Stimulated activated CD4-positive, alpha-beta T cell treated with anti-CD3 and anti-CD28 coated beads, Interleukin-15, amount 100 ng/mL, for 1 hour (primary cell): ENCODE measurements around the gene HYPK.

Source experiments
- DNase-seq, 2 donors: peaks; one replicate each; pipeline ENCODE4 v3.0.0-alpha.2; 2020; ENCODE audit warnings: low read depth in 1 of 2, low spot score in 1 of 2

The HYPK gene, protein sequence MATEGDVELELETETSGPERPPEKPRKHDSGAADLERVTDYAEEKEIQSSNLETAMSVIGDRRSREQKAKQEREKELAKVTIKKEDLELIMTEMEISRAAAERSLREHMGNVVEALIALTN

DNA sequence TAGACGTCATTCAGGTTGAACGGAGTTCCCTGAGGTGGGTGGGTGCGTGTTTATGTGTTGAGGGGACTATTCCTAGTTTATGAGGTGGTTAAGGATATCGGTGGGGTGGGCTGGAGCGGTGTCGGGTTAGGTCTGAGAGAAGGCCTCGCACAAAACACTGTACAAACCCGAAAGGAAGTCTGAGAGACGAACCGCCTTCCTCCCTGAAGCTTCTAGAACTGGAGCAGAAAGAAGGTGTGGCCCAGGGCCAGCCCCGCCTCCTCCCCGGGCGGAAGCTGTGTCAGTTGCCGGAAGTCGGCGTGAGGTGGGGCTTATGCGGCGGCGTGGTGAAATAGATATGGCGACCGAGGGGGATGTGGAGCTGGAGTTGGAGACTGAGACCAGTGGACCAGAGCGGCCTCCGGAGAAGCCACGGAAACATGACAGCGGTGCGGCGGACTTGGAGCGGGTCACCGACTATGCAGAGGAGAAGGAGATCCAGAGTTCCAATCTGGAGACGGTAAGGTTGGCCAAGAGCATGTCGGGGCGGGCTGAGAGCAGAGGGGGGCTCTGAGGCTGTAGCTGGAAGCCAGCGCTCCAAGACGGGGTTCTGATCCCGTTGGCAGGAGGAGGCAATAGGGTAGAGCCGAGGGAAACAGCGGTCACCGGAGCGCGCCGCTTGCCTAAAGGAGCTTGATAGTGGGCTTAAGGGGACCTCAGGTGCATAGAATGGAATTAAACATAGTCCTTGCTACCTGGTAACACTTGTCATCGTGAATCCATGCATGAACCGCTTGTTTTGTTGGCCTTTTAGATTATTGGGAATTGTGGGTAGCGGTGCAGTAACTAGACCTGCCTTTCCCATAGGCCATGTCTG, at the start of gene HYPK:
HYPK (plus strand) TSS at position 314 of the 856 bp plus-strand sequence; CDS start at position 338, 24 bp downstream.
- peak; percentile 83 to 84 for DNase-seq

DNA sequence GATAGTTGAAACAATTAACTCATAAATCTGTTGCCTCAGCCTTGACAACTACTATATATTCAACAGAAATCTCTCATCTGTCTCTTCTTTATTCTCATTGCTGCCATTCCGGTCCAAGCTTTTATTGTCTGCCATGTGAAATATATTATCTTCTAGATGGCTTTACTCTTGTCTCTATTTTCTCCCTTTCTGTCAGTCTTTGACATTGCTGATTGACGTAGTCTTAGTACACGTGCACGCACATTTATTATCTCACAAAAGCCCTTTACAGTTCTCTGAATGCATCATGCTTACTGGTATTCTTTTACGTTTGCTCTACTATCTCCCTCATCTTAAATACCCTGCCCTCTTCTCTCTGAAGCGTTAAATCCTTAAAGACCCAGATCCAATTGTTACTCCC, 48.5 kb upstream of the HYPK start:
- DNase-seq: no peak

GRCh38 chr15:43762824-43763223, 37.6 kb upstream of the HYPK start:
- no peak for DNase-seq

DNA sequence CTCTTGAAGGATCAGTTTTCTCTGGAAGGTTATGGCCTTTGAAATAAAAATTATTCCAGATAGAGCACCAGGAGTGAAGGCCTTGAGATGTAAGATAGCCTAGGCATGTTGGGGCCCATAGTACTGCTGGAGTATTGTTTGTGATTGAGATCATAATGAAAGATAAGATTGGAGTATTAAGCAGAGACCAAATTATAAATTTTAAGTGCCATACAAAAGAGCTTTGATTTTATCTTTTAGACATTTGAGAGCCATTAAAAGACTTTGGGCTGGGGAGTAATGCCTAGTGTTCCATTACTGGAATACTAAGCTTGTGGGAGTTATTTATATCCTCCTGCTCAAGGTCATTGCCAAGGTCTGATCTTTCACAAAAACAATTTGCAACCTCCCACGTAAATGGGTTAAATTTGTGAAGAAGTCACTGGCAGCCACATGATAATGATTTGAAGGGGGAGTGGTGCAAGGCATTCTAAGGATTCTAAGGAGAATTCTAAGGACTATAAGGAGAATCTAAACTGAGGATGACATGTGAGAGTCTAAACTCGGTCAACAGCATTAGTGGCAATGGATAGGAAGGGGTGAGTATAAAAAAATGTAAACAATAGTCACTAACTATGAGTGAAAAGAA, 36.5 kb upstream of the HYPK start:
- DNase-seq: no peak

DNA sequence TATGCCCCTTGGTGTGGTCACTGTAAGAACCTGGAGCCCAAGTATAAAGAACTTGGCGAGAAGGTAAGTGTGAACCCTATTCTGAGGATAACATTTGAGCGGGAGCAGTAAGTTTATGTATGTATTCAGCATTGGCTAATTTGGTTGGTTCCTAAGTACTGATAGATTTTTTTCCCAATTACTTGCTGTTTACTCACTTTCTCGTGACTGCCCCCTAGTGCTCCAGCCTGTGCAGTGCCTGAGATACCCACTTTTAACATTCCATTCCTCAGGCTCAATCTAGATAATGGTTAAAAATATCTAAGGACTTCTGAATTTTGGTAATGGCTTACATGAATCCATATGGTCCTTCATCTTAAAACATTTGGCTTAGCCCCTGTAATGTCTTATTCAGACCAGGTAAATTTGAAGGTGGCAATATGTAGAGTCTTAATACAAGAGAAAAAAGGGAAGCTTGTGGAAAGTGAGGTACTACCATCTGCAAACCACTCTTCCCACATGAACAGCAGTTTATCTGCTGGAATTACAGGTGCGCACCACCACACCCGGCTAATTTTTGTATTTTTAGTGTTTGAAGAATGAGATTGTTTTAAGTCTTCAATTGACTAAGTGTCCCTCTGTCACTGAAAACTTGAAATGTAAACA, 30.7 kb upstream of the HYPK start:
- no peak for DNase-seq

GRCh38 chr15:43771816-43772215, 28.6 kb upstream of the HYPK start:
- no peak for DNase-seq

DNA sequence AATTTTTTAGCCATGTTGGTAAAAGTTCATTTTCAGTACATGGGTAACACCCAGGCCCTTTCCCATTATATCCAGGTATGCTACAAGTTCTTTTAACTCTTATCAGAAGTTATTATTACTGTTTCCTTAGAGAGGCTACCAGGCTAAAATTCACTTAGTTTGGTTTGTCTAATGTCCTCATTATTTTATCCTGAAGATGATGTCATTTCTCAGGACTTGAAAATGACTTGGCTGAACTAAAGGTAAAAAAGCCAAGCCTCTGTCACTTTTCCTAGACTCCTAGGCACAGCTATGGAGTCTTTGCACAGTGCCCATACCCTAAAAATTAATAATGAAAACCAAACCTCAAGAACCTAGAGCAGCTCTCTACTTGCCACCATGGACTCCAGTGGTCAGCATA, 27.8 kb upstream of the HYPK start:
- DNase-seq: no peak

DNA sequence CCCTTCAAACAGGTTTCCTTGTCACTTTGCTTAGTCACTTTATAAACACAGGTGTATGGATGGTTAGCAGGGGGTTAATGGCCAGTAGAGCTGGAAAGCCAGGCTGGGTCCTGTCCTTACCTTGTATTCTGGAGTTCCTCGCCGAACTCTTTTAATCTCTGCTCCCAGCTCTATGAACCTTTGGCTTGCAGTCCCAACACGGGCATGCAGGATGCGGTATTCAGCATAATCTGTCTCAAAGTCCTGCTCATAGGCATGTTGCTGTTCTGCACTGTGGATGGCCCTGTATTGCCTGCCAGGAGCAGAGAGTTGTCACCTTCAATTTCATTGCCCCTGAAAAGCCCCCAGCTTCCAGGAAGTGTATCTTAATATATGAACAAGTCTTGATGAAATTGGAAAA, 26.3 kb upstream of the HYPK start:
- DNase-seq: no peak

DNA sequence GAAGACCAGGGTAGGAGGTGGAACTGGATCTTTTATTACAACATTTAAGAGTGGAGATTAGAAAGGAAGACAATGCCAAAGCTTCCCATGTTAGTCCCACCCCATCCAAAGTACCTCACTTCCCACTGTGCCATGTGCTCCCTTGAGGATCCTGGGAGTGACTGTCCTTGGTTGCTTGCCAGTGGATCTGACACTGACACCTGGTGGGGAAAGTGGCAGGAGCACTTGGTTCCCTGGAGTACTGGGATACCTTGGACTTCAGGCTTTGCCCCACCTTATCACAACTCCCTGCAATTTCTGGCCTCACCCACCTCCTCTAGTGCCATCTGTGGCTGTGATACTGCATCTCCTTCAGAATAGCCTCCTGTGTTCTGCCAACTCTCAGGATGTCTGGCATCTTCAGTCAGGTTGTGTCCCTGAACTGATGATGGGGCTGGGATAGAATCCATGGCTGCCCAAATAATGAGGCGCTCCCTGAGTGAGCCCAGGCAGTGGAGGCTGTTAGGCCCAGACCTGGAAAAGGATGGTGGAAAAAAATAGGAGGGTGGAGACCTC, 24.9 kb upstream of the HYPK start:
- no peak for DNase-seq

DNA sequence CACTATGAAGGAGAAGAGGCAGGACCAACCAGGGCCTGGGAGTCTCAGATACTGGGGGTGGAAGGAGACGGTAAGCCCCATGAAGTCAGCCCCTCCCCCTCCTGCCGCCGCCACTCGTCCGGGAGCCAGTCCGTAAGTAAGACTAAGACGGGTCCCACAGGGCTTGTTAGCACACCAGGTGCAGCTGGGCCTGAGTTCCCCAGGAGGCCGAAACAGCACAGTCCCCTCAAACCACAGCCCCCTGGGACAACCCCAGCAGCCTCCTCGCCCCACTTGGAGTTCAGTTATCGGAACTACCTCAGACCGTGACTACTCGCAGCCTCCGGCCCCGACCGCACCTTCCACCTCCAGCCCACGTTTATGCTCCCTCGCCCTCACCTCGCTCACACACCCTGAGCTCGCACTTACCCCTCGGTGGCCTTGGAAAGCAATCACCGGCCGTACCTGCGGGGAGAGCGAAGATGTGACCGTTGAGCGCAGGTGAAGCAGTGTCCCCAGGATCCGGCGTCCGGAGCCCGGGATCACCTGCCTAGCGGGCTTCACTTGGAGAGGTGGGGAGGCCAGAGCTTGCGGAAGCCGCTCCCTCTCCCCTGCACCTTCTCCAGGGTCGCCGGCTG, 24.2 kb upstream of the HYPK start:
- DNase-seq: no peak

- peak; percentile 54 to 66 for DNase-seq
These were observed 23.6 kb upstream of the HYPK start, which contains the start of gene ELL3 for GRCh38 chr15:43776718-43777266. Gene ELL3 (minus strand): TSS chr15:43776966. CDS start chr15:43776901, 65 bp downstream.

DNA sequence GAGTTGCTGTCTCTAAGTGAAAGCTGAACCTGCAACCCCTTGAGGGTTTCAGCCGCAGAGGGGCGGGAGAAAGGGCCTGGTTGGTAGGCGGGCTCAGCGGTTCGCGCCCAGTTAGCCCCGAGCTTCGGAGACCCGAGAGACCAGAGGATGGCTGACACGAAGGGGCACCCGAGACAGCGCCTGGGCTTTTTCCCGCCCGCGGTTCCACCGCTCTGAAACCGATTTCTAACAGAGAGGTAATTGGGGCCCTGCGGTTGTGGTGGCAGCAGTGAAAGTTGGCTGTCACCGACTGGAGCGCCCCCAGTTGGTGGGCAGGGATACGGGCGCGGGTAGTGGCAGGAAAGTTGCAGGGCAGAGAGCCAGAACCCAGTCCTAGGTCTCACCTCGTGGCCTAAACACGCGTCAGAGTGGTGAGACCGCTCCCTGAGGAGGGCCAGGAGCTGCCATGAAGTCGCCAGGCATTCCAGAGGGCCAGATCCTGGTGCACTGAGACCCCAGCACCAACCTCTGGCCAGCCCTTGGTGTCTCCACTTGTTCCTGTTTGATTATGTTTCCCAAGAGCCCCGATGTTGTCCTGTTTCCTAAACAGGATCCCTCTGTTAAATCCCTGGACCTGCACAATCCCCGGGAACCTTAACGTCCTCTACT, 23.0 kb upstream of the HYPK start:
- peak; percentile 65 to 70 for DNase-seq

GRCh38 chr15:43779016-43779415, 21.4 kb upstream of the HYPK start:
- DNase-seq: no peak

DNA sequence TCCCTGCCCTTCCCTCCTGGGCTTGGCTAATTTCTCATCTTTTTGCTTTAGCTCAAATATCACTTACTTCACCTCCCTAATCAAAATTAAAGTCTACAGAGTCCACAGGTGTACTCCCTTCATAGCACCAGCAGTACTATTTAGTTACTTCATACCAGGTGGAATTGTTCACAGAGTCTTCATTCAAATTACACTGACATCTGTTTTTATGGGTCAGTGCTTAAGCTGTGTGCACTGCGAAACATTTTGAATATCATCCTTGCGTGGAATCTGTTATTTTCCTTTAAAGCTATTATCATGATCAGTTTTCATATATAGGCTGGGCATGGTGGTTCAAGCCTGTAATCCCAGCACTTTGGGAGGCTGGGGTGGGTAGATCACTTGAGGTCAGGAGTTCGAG, 11.0 kb upstream of the HYPK start:
- no peak for DNase-seq

DNA sequence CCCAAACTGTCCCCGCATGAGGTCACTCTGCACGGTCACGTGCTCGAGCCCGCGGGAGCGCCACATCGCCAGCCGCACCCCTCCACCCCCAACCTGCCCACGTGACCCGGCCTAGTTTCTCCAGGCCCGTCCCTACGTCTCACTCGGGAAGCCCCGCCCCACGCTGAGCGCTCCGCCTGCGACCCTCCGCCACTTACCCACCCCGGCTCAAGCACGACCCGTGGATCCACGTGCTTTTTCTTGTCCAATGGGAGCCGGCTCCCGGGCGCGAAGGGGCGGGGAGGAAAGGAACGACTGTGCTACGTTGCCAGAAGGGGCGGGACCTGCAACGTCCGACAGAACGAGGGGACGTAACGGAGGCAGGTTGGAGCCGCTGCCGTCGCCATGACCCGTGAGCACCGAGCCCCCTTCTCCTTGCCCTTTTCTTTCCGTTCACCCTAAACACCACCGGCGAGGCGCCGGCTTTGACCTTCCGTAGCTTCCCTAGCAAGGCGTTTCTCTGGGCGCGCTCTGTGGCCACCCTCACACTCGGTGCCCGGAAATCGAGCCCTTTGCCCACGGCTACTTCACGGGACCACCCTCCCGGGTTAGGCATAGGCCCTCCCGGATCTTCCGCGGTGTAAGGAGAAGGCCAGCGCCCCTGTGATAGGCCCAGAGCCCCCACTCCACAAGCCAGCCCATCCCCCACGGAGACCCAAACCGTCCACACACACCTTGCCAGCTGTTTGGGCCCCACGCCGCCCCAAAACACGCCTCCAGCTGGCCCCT, 8.2 kb upstream of the HYPK start, which contains the start of gene SERF2:
SERF2 (plus strand) TSS at position 328 of the 768 bp plus-strand sequence; CDS start at position 385, 57 bp downstream.
- DNase-seq: peak; percentile 99

DNA sequence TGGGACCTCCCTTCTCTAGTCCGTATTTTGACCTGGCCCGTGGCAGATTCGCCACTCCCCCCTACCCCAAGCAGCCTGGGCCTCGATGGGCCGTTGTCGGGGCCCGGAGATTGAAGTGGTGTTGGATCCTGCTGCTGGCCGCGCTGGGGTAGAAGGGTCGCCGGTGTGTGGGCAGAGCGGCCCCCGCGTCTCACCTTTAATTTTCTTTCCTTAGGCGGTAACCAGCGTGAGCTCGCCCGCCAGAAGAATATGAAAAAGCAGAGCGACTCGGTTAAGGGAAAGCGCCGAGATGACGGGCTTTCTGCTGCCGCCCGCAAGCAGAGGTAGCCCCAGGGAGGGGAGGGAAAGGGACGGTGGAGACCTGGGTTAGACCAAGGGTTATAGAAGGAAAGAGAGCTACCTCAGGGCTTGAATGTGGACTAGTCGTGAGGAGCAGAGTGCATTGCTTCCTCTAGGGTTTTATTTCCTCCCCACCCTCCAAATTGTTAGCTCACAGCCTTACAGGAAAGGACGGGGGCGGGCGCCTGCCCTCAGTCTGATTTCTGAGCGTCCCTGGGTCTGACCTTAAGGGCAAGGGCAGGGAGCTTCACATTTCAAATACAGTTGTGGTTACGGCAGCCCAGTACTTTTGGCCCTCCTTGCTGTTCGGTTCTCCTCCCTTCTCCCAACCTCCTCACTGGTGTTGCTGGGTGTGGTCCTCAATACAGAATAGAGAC, 7.5 kb upstream of the HYPK start:
- no peak for DNase-seq

DNA sequence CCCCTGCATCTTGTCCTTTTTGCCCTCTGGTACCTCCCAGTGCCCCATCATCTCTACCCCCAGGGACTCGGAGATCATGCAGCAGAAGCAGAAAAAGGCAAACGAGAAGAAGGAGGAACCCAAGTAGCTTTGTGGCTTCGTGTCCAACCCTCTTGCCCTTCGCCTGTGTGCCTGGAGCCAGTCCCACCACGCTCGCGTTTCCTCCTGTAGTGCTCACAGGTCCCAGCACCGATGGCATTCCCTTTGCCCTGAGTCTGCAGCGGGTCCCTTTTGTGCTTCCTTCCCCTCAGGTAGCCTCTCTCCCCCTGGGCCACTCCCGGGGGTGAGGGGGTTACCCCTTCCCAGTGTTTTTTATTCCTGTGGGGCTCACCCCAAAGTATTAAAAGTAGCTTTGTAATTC, 6.8 kb upstream of the HYPK start:
- DNase-seq: no peak

DNA sequence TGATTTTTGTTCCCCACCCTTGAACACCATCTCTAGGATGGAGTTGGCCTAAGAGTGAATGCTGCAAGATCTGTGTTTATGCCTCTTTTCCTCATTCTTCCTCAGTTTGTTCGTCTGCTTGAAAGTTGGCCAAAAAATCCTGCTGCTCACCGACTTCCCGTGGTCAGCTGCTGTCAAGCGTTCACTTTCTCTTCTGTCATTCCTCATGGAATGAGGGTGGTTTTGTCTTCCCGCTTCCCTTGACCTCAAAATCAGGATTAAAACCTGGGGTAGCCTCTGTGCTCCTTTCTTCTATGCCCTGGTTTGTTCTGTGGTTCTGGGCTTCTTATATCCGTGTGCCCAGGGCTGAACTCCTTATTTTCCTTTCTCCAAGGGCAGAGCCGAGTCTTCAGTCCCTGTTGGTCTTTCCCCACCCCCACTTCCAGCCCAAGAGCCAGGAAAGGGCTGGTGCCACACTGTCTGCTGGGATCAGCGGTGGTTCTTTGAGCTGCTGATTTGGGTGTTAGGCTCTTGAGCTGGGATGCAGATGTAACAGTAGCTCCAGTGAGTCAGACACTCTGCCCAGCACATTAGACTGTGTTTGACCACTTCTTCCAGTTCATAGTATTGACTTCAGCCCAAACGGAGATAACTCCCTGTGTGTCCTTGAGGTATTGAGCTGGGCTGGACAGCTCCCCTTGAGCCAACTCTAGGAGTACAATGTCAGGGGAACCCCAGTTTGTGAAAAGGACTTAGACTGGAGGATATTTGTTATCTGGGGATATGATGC, 5.9 kb upstream of the HYPK start:
- DNase-seq: no peak
